OCI-LY1 (cell line): Measurements from ENCODE around the gene C1QTNF7.

Experiments
- H2AFZ ChIP-seq: fragments of 200-600 bp; sonication (generic), shearing (Covaris generic); 2 replicates; pipeline ENCODE4 v1.6.0; 2014; ENCODE audit warnings: antibody characterized with exemption, mild to moderate bottlenecking, low read length
- H3F3A ChIP-seq: fragments of 200-600 bp; sonication (generic), shearing (Covaris generic); 2 replicates; pipeline ENCODE4 v1.6.0; 2014; ENCODE audit warnings: mild to moderate bottlenecking, antibody characterized with exemption, low read length, moderate library complexity; ENCODE audit not compliant: insufficient read depth
- H3K27ac ChIP-seq: fragments of 200-600 bp; sonication (generic); 2 replicates; pipeline ENCODE4 v1.5.1; 2014; ENCODE audit warnings: low read length, mixed run types, mild to moderate bottlenecking, low read depth; ENCODE audit not compliant: poor library complexity, severe bottlenecking
- H3K27me3 ChIP-seq: fragments of 200-600 bp; sonication (generic); 2 replicates; pipeline ENCODE4 v1.6.0; 2014; ENCODE audit warnings: antibody characterized with exemption, mild to moderate bottlenecking, low read length, moderate library complexity; ENCODE audit not compliant: insufficient read depth
- H3K36me3 ChIP-seq: fragments of 200-600 bp; sonication (generic); 2 replicates; pipeline ENCODE4 v1.6.1; 2014; ENCODE audit warnings: mild to moderate bottlenecking, antibody characterized with exemption, low read length, moderate library complexity, mixed read lengths; ENCODE audit not compliant: insufficient read depth
- H3K4me1 ChIP-seq: fragments of 200-600 bp; sonication (generic); 2 replicates; pipeline ENCODE4 v1.5.1; 2014; ENCODE audit warnings: mild to moderate bottlenecking, low read length, moderate library complexity; ENCODE audit not compliant: insufficient read depth, severe bottlenecking
- H3K4me2 ChIP-seq: fragments of 200-600 bp; sonication (generic), shearing (Covaris generic); 2 replicates; pipeline ENCODE4 v1.6.1; 2014; ENCODE audit warnings: low read length
- H3K4me3 ChIP-seq: fragments of 200-600 bp; sonication (generic); 2 replicates; pipeline ENCODE4 v1.5.1; 2014; ENCODE audit warnings: low read length, low read depth, mild to moderate bottlenecking, mixed read lengths; ENCODE audit not compliant: poor library complexity, severe bottlenecking
- H3K79me2 ChIP-seq: fragments of 200-600 bp; shearing (Covaris generic); 2 replicates; pipeline ENCODE4 v1.6.1; 2016; ENCODE audit warnings: mixed run types, low read length, mixed read lengths; ENCODE audit not compliant: insufficient read depth
- H3K9ac ChIP-seq: fragments of 200-600 bp; sonication (generic), shearing (Covaris generic); 2 replicates; pipeline ENCODE4 v1.6.1; 2014; ENCODE audit warnings: mild to moderate bottlenecking, low read length, mixed read lengths
- H3K9me2 ChIP-seq: fragments of 200-600 bp; sonication (generic), shearing (Covaris generic); 2 replicates; pipeline ENCODE4 v1.6.1; 2014; ENCODE audit warnings: low read depth, mild to moderate bottlenecking, low read length, mixed read lengths
- H3K9me3 ChIP-seq: fragments of 200-600 bp; shearing (Covaris generic); 2 replicates; pipeline ENCODE4 v1.6.1; 2014; ENCODE audit warnings: low read length, mixed read lengths
- H4K20me1 ChIP-seq: fragments of 200-600 bp; sonication (generic), shearing (Covaris generic); 2 replicates; pipeline ENCODE4 v1.6.0; 2016; ENCODE audit warnings: mild to moderate bottlenecking, low read length; ENCODE audit not compliant: insufficient read depth
- CTCF ChIP-seq: fragments of 200-600 bp; sonication (generic), shearing (Covaris generic); IDR thresholded peaks from 2 replicates; pipeline ENCODE4 v1.5.1; 2017; ENCODE audit warnings: mild to moderate bottlenecking, antibody characterized with exemption, low read length, moderate library complexity, mixed read lengths
- EZH2 ChIP-seq: fragments of 200-600 bp; sonication (generic), shearing (Covaris generic); IDR thresholded peaks from 2 replicates; pipeline ENCODE4 v1.8.0; 2017; ENCODE audit warnings: borderline replicate concordance, mixed run types, mild to moderate bottlenecking, antibody characterized with exemption, low read length, moderate library complexity, mixed read lengths

Gene C1QTNF7

GRCh38 chr4:15451866-15452765, 24.3 kb downstream of the C1QTNF7 start:
- no peak overlapping the region for H3K4me2 ChIP-seq
- no peaks in the 10 kb centered on the region for H3K9me3 ChIP-seq
- H3K36me3 ChIP-seq = no peaks in the 10 kb centered on the region
- H3K79me2 ChIP-seq = no peaks in the 10 kb centered on the region
- no peak overlapping the region for H2AFZ ChIP-seq
- no peaks in the 10 kb centered on the region for H4K20me1 ChIP-seq
- no peaks in the 10 kb centered on the region for H3F3A ChIP-seq
- H3K27ac ChIP-seq = no peak overlapping the region
- no peak overlapping the region for H3K9ac ChIP-seq
- H3K4me1 ChIP-seq = peaks cover 5% of the 10 kb centered on the region
- H3K4me3 ChIP-seq = no peak overlapping the region
- no peaks in the 10 kb centered on the region for H3K27me3 ChIP-seq
- H3K9me2 ChIP-seq = no peaks in the 10 kb centered on the region
- TF ChIP-seq CTCF = no peak
- TF ChIP-seq EZH2 = no peak

GRCh38 chr4:15455290-15455689, 27.5 kb downstream of the C1QTNF7 start:
- H3K27ac ChIP-seq = no peak overlapping the region
- H3K79me2 ChIP-seq = no peaks in the 10 kb centered on the region
- H3K4me2 ChIP-seq = no peak overlapping the region
- H3K9me3 ChIP-seq = no peaks in the 10 kb centered on the region
- no peak overlapping the region for H2AFZ ChIP-seq
- TF ChIP-seq EZH2 (no peak), CTCF (no peak)
- no peak overlapping the region for H3K4me3 ChIP-seq
- H3K36me3 ChIP-seq = no peaks in the 10 kb centered on the region
- H3K27me3 ChIP-seq = no peaks in the 10 kb centered on the region
- no peaks in the 10 kb centered on the region for H3K9me2 ChIP-seq
- no peaks in the 10 kb centered on the region for H4K20me1 ChIP-seq
- H3K4me1 ChIP-seq = peaks cover 5% of the 10 kb centered on the region
- no peak overlapping the region for H3K9ac ChIP-seq
- H3F3A ChIP-seq = no peaks in the 10 kb centered on the region

- no peaks in the 10 kb centered on the region for H3K9me3 ChIP-seq
- H3K79me2 ChIP-seq = no peaks in the 10 kb centered on the region
- no peaks in the 10 kb centered on the region for H3K27me3 ChIP-seq
- TF ChIP-seq EZH2 (no peak), CTCF (peak; percentile 68)
- H4K20me1 ChIP-seq = no peaks in the 10 kb centered on the region
- no peaks in the 10 kb centered on the region for H3F3A ChIP-seq
- no peaks in the 10 kb centered on the region for H3K36me3 ChIP-seq
- no peak overlapping the region for H3K27ac ChIP-seq
- no peak overlapping the region for H2AFZ ChIP-seq
- H3K9me2 ChIP-seq = no peaks in the 10 kb centered on the region
- no peak overlapping the region for H3K4me3 ChIP-seq
- peaks cover 5% of the 10 kb centered on the region for H3K4me1 ChIP-seq
- peak overlapping the region; percentile 34 for H3K4me2 ChIP-seq
- H3K9ac ChIP-seq = no peak overlapping the region
These were observed 29.8 kb downstream of the C1QTNF7 start for GRCh38 chr4:15457406-15458201.
